ENCODE measurements around the gene SLC6A3. TPM values are rescaled to one million over a fixed set of nuclear protein-coding genes. Genes with fewer than 3 reads are reported as not detected.

The SLC6A3 gene
- total and polyA plus RNA-seq, 9 of the 15 experiments (the other 6 are each of a cell fraction or from before 2014, with no cell fraction given): not detected

DNA sequence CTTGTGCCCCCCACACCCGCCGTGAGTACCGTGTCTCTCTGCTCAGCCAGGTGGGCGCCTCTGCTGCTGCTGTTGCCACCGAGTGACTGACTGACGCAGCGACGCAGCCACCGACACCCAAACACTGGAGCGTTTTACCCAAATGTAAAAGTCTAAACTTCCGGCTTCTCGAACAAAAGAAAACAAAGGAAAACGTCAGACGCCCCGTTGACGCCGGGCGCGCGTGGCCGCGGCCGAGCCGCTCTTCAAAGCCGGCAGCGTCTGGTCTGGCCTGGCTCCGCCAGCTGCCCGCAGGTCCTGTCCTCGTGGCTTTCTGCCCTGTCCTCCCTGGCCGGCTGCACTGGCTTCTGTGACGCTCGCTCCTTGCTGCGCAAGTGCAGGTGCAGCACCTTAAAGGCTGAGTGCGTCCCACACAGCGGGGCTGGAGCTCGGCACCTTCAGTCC is 58.9 kb downstream of the SLC6A3 start:
- peak; percentile 40 for ATAC-seq
- TF ChIP-seq MYC (IDR thresholded peaks at IDR 0.05; ENCODE audit: low read depth, low read length) (0 out of 2 replicates have a peak, but pooled peaks have one; percentile 14), MYC (CRISPR knock-in tag; IDR thresholded peaks at IDR 0.05; ENCODE audit: borderline replicate concordance, low read depth) (no peak), ZNF79 (CRISPR knock-in tag; IDR thresholded peaks at IDR 0.05; ENCODE audit: low read depth) (no peak), L3MBTL2 (IDR thresholded peaks at IDR 0.05) (peak; percentile 48), POLR2G (IDR thresholded peaks at IDR 0.05; ENCODE audit: low read depth, low read length) (peak; percentile 19; the same call in 1 of the 2 replicates), LCOR (CRISPR knock-in tag; IDR thresholded peaks at IDR 0.05) (no peak), ATF2 (CRISPR knock-in tag; IDR thresholded peaks at IDR 0.05) (no peak), GMEB1 (CRISPR knock-in tag; IDR thresholded peaks at IDR 0.05) (peak; percentile 37; the same call in 1 of the 2 replicates), NRF1 (conservative IDR thresholded peaks at IDR 0.05 in 1 of 2, IDR thresholded peaks at IDR 0.05 in 1 of 2) (peak; percentile 60 to 72), FOXA3 (CRISPR knock-in tag; conservative IDR thresholded peaks at IDR 0.05 in 1 of 2, IDR thresholded peaks at IDR 0.05 in 1 of 2) (0 out of 4 replicates have a peak, but pooled peaks of 1 of the 2 experiments have one; percentile 24), PPARD (CRISPR knock-in tag; IDR thresholded peaks at IDR 0.05) (no peak)
- TF ChIP-seq, protein P1, sequence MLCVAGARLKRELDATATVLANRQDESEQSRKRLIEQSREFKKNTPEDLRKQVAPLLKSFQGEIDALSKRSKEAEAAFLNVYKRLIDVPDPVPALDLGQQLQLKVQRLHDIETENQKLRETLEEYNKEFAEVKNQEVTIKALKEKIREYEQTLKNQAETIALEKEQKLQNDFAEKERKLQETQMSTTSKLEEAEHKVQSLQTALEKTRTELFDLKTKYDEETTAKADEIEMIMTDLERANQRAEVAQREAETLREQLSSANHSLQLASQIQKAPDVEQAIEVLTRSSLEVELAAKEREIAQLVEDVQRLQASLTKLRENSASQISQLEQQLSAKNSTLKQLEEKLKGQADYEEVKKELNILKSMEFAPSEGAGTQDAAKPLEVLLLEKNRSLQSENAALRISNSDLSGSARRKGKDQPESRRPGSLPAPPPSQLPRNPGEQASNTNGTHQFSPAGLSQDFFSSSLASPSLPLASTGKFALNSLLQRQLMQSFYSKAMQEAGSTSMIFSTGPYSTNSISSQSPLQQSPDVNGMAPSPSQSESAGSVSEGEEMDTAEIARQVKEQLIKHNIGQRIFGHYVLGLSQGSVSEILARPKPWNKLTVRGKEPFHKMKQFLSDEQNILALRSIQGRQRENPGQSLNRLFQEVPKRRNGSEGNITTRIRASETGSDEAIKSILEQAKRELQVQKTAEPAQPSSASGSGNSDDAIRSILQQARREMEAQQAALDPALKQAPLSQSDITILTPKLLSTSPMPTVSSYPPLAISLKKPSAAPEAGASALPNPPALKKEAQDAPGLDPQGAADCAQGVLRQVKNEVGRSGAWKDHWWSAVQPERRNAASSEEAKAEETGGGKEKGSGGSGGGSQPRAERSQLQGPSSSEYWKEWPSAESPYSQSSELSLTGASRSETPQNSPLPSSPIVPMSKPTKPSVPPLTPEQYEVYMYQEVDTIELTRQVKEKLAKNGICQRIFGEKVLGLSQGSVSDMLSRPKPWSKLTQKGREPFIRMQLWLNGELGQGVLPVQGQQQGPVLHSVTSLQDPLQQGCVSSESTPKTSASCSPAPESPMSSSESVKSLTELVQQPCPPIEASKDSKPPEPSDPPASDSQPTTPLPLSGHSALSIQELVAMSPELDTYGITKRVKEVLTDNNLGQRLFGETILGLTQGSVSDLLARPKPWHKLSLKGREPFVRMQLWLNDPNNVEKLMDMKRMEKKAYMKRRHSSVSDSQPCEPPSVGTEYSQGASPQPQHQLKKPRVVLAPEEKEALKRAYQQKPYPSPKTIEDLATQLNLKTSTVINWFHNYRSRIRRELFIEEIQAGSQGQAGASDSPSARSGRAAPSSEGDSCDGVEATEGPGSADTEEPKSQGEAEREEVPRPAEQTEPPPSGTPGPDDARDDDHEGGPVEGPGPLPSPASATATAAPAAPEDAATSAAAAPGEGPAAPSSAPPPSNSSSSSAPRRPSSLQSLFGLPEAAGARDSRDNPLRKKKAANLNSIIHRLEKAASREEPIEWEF (CRISPR knock-in tag; IDR thresholded peaks at IDR 0.05): no peak

More for the DNA sequence above, 58.9 kb downstream of the SLC6A3 start:
- in situ Hi-C loops (cut with MboI) (no loop called here), intact Hi-C loops (cut with micrococcal nuclease) (loop anchor here (10.0 kb wide), 1 partner anchor 259 kb away; no protein-coding TSS in a partner anchor)
- H3K79me2 ChIP-seq (ENCODE audit: control insufficient read depth, insufficient read depth, low read length): no peaks in the 10 kb centered on the region
- no peaks in the 10 kb centered on the region for H3K9me1 ChIP-seq (ENCODE audit: control insufficient read depth, insufficient read depth, low read length)
- H3K9me3 ChIP-seq (replicated peaks; ENCODE audit: control insufficient read depth, insufficient read depth, low read depth, low read length): no peaks in the 10 kb centered on the region
- POLR2A ChIA-PET: interaction anchor here (0.7 kb wide), 1 partner anchor 66 kb away, joined by 3 read pairs; no protein-coding TSS in a partner anchor
- 2% methylated on average over 33 of the region's 36 CpGs for WGBS (ENCODE audit: insufficient coverage, low coverage, missing lambda C conversion rate)
- peak overlapping the region; percentile 73 for H2AFZ ChIP-seq (ENCODE audit: low read depth, low read length)
- H4K20me1 ChIP-seq (replicated peaks; ENCODE audit: control insufficient read depth, insufficient read depth, low read length): peaks cover 13% of the 10 kb centered on the region
- FAIRE-seq: no peak
- peaks cover 41 to 89% of the 10 kb centered on the region in 2 experiments for H3K27me3 ChIP-seq (ENCODE audit: control insufficient read depth in 2 of 2, insufficient read depth in 2 of 2, low read length in 2 of 2)
- BruUV-seq (replicated peaks): no TSS peak
- H3K27ac ChIP-seq (ENCODE audit: extremely low read depth, low read depth, low read length): no peak overlapping the region
- H3K4me1 ChIP-seq (replicated peaks in 1 of 2; ENCODE audit: control insufficient read depth in 2 of 2, insufficient read depth in 2 of 2, low read length in 2 of 2): peaks cover 4 to 16% of the 10 kb centered on the region in 2 experiments; a peak in 3 of 5 replicates
- H3K9ac ChIP-seq (ENCODE audit: insufficient read depth in 1 of 2, low read depth in 2 of 2, low read length in 2 of 2): peak overlapping the region in 1 of 2 experiments; percentile 83; a peak in 3 of 4 replicates
- peak overlapping the region; percentile 40 for H3K4me3 ChIP-seq
- no peaks in the 10 kb centered on the region for H3K36me3 ChIP-seq (ENCODE audit: control insufficient read depth, insufficient read depth, low read length)
- peak overlapping the region; percentile 73 for H3K4me2 ChIP-seq (ENCODE audit: insufficient read depth, low read length)
- CTCF ChIA-PET (ENCODE audit: low intra/inter-chr PET ratio): interaction anchor here (1.1 kb wide), 1 partner anchor 10 kb away, joined by 4 read pairs; no protein-coding TSS in a partner anchor
- DNase-seq (ENCODE audit: extremely low read depth in 1 of 4, low spot score in 3 of 4): peak in 3 of 4 experiments; percentile 23 to 38 (median 38)
